HT-29 (cell line): ENCODE measurements around the gene IL25. TPM values are rescaled to one million over a fixed set of nuclear protein-coding genes. Genes with fewer than 3 reads are reported as not detected.

Experiments
- DNase-seq: peaks from one replicate; pipeline ENCODE4 v3.0.0-alpha.2; 2015; ENCODE audit warnings: low spot score
- total RNA-seq: library from RNA; depleted of rRNA; stranded (reverse); fragments of >200 nt; shearing (Covaris generic); gene quantifications from 2 replicates; pipeline ENCODE4 v1.2.3, GENCODE V29; 2014

The IL25 gene
- total RNA-seq, 1 experiment from 2014 or later = not detected

GRCh38 chr14:23353433-23353780, 19.2 kb upstream of the IL25 start:
- no peak for DNase-seq

GRCh38 chr14:23354990-23355389, 17.6 kb upstream of the IL25 start:
- DNase-seq = no peak

- no peak for DNase-seq
Measured at GRCh38 chr14:23355871-23356435, 16.7 kb upstream of the IL25 start.

- DNase-seq = no peak
Measured at GRCh38 chr14:23356662-23357061, 15.9 kb upstream of the IL25 start.

- DNase-seq = no peak
Measured at GRCh38 chr14:23357261-23357660, 15.3 kb upstream of the IL25 start.

GRCh38 chr14:23358042-23358441, 14.6 kb upstream of the IL25 start:
- DNase-seq = no peak

GRCh38 chr14:23358553-23359166, 13.9 kb upstream of the IL25 start:
- DNase-seq = no peak

- no peak for DNase-seq
Measured at GRCh38 chr14:23359167-23359626, 13.4 kb upstream of the IL25 start.

- DNase-seq = no peak
Measured at GRCh38 chr14:23359722-23360447, 12.7 kb upstream of the IL25 start.

GRCh38 chr14:23360496-23360895, 12.1 kb upstream of the IL25 start:
- DNase-seq = no peak

GRCh38 chr14:23361320-23361719, 11.3 kb upstream of the IL25 start:
- DNase-seq = no peak

- DNase-seq = no peak
Measured at GRCh38 chr14:23361763-23362162, 10.8 kb upstream of the IL25 start.

- DNase-seq = peak; percentile 4
Measured at GRCh38 chr14:23362200-23362599, 10.4 kb upstream of the IL25 start.

- no peak for DNase-seq
Measured at GRCh38 chr14:23364164-23365035, 8.2 kb upstream of the IL25 start.

GRCh38 chr14:23365036-23365731, 7.4 kb upstream of the IL25 start, which contains the start of gene EFS:
EFS (minus strand) TSS chr14:23365172; CDS start chr14:23365025, 147 bp downstream.
- DNase-seq = no peak

- no peak for DNase-seq
Measured at GRCh38 chr14:23365732-23366425, 6.7 kb upstream of the IL25 start.

GRCh38 chr14:23366426-23366921, 6.1 kb upstream of the IL25 start:
- no peak for DNase-seq

- no peak for DNase-seq
Measured at GRCh38 chr14:23370221-23370620, 2.4 kb upstream of the IL25 start.

- DNase-seq = no peak
Measured at GRCh38 chr14:23371865-23372264, 744 bp upstream of the IL25 start.

- DNase-seq = no peak
Measured at GRCh38 chr14:23373041-23373440, 432 bp downstream of the IL25 start.
